Left forelimb (tissue), 1 donor: Measurements from ENCODE around the gene SYT9.

Source experiments
- DNase-seq: peaks from one replicate; pipeline ENCODE4 v3.0.0-alpha.2; 2018; ENCODE audit warnings: low spot score

Gene SYT9

DNA sequence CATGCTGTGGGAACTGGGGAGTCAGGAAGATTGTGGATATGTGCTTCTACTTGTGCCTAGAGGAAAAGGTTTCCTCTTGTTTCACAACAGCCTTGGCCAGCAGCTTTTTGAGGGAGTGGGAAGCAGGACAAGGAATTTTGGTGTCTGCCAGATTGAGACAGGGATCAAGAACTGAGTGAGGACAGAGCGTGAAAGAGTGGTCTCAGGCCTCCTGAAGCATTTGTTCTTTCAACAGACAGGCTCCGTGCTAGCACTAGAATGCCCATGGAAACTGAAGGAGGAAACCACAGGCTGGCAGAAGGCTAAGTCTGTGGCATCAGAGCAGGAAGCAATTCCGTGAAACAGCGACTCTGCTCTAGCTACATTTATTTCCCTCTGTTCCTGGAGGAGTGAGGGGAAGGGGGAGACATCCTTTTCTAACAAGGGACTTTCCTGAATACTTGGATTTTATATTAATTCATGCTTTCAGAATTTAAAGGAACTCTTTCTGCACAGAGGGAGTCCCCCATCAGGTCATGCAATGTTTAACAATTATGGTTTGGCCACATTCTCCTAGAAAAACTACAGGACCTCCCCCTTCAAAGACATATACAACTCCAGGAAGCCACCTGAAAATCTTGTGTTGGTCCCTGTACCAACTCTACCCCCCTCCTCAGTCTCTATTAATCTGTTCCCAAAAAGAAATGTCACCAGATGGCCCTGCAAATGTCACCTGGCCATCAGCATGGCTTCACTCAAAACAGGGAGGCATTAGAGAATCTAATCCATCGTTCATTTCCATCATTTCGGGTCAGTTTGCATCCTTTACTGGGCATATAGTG lies 96.1 kb downstream of the SYT9 start:
- no peak for DNase-seq

- no peak for DNase-seq
Measured at GRCh38 chr11:7348432-7349304, 97.0 kb downstream of the SYT9 start.

DNA sequence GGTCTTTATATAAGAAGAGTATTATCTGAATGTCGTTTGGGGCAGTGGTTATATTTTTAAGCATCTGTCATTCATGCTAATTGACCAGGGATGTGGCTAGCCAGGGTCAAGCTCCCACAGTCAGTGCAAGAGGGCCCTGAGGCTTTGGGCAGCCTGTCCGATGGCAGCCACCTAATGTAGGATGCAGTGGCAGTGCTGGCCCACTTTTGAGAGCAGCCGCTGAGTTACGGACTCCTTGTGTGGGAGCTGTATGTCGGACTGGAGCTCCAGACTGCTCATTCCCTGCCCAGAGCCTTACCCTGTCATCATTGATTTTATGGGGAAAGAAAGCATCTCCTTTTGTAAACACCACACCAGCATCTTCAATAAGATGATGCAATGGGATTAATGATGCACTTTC lies 99.5 kb downstream of the SYT9 start:
- no peak for DNase-seq

GRCh38 chr11:7353100-7353499 lies 101.4 kb downstream of the SYT9 start:
- no peak for DNase-seq

GRCh38 chr11:7364660-7365059 lies 113.0 kb downstream of the SYT9 start:
- DNase-seq = no peak

DNA sequence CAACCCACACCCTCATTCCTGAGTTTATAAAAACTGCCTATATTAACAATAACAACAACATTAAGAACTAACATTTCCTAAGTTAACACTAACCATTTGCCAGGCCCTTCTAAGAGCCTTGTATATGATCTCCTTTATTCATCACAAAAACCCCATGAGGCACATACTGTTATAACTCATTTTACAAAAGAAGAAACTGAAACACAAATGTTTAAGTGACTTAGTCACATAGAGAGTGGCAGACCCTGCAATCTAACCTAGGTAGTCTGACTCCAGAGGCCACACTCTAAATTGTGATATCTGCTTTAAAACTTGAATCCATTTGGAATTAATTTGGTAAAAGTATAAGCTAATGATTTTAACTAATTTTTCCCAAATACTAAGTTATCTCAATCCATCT lies 116.1 kb downstream of the SYT9 start:
- DNase-seq = no peak

- DNase-seq = no peak
Measured at GRCh38 chr11:7376386-7376785, 124.7 kb downstream of the SYT9 start.

DNA sequence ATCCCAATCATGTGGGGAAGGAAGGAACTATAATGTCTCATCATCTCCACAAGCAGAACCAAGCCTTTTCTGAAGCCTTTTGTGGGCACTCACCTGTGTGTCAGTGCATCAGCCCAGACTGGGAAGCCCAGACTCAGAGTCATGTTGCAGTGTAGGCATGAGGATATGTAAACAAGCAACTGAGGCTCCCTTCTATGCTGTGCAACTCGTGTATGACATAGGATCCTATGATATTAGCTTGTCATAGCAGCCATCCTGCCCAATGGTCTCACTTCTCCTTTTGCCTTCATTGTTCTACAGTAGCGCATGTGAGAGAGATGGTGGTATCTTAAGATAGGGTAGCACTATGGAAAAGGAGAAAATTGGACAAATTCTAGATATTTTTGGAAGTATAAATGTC lies 130.2 kb downstream of the SYT9 start:
- DNase-seq = no peak

GRCh38 chr11:7383406-7383805 lies 131.7 kb downstream of the SYT9 start:
- DNase-seq = no peak

DNA sequence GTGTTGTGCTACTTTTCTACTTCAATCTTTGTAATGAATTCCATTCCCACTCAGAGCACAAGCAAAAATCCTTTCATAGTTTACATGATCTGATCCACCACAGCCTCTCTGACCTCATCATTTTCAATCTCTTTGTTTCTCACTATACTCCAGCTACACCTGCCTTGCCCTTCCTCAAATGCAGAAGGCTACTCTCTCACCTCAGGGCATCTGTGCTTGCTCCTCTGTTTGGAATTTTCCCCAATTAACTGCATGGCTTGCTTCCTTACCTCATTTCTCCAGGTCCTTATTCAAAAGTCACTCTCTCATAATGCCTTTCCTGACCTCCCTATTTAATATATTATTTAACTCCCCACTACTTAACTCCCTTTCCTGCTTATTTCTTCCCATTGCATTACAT lies 133.0 kb downstream of the SYT9 start:
- DNase-seq = no peak

- DNase-seq = no peak
Measured at GRCh38 chr11:7385532-7385931, 133.8 kb downstream of the SYT9 start.

GRCh38 chr11:7413961-7414915 lies 162.5 kb downstream of the SYT9 start:
- DNase-seq = no peak

GRCh38 chr11:7414973-7415817 lies 163.5 kb downstream of the SYT9 start:
- no peak for DNase-seq

DNA sequence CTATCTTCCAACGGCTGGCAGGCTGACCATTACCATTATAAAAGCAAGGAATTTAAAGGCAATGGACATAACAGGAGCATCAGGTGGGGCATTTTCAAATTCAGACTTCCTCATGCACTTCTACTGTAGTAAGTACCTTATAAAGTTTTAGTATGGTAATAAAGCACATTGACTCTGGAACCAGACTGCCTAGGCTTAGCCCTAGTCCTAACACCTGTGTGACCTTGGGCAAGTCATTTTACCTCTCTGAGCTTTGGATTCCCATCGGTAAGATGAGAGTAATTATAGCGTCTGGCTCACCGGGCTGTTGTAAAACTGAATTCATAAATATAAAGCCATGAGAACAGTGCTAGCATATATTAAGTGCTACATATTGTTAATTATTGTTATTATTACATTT lies 164.4 kb downstream of the SYT9 start:
- DNase-seq = no peak

DNA sequence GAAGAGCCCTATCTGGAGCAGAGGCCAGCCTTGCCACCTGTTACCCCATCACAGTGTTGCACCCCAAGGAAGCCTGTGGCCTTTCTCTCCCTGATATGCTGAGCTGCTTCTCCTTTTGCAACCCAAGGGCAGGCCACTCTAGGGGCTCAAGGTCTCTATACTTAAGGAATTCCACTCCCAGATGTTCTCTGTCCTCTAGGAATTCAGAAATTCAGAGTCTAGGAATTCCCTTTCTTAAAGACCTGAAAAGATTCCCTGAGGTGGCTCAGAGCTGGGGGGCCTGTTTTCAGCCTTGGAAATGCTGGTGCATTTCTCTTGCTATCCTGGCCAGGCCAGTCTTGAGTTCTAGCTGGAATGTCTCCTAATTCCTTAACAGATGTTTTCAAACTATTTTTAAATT lies 165.6 kb downstream of the SYT9 start:
- no peak for DNase-seq

GRCh38 chr11:7418061-7418460 lies 166.4 kb downstream of the SYT9 start:
- DNase-seq = no peak

- DNase-seq = no peak
Measured at GRCh38 chr11:7418906-7419305, 167.2 kb downstream of the SYT9 start.

DNA sequence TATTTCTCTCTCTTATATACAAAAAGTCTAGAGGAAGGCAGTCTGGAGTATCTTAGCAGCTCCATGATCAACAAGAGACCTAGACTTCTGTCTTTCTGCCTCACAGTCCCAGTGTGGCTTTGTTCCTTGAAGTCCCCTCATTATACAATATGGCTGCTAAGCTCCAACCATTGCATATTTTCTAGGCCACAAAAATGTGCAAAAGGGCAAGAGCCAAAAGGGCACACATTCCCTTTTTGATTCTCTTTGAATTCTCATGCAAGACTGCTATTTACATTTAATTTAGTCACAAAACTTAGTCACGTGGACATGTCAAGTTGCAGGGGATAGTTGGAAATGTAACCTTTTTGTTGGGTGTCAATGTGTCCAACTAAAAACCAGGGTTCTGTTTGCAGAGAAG lies 169.4 kb downstream of the SYT9 start:
- no peak for DNase-seq

- DNase-seq = no peak
Measured at GRCh38 chr11:7422544-7423331, 171.0 kb downstream of the SYT9 start.

DNA sequence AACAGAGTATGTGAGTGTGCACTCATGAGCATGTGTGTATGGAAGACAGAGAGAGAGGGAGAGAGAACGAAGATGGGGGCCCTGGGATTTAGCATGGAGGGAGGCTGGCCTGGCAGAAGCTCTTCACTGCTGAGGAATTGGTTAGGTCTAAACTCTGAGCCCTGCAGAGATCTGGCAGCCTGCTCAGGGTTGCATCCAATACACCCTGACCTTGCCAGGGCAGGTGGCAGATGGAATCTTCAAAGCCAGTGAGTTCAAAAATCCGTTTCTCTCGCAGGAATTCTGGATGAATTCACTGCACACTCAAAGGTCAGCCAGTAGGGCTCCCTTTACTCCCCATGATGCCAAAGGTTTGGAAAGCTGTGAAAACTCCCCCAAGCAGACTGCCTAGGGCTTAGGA lies 172.2 kb downstream of the SYT9 start:
- no peak for DNase-seq
